ENCODE measurements around the gene HS1BP3. TPM values are rescaled to one million over a fixed set of nuclear protein-coding genes. Genes with fewer than 3 reads are reported as not detected.
A peak's percentile ranks its signal among the peaks of the same experiment; 100 is the strongest.

The HS1BP3 gene
- total RNA-seq, 1 experiment from 2014 or later = 17.1 TPM

- Histone ChIP-seq H3K4me1 (ENCODE audit: control insufficient read depth in 1 of 2, insufficient read depth in 2 of 2, low read length in 2 of 2) (no peaks in the 10 kb centered on the region; a peak in 1 of 4 replicates), H2AFZ (ENCODE audit: low read depth, low read length, poor library complexity, severe bottlenecking) (no peak overlapping the region), H3K4me3 (replicated peaks in 1 of 2; ENCODE audit: low read depth in 1 of 2, low read length in 2 of 2) (no peak overlapping the region), H3K9me2 (ENCODE audit: insufficient read depth) (no peaks in the 10 kb centered on the region), H3K27ac (ENCODE audit: low read depth, low read length) (no peak overlapping the region), H3K79me2 (ENCODE audit: insufficient read depth, low read length) (no peaks in the 10 kb centered on the region), H3K27me3 (ENCODE audit: insufficient read depth, low read length) (no peaks in the 10 kb centered on the region), H3K9ac (ENCODE audit: low read length) (no peak overlapping the region), H4K20me1 (ENCODE audit: insufficient read depth) (no peaks in the 10 kb centered on the region), H3K9me3 (ENCODE audit: control insufficient read depth in 1 of 2, insufficient read depth in 1 of 2, low read depth in 1 of 2, low read length in 2 of 2) (no peaks in the 10 kb centered on the region), H3K4me2 (ENCODE audit: low read length) (no peak overlapping the region), H3K36me3 (ENCODE audit: control insufficient read depth in 1 of 2, insufficient read depth in 2 of 2, low read length in 2 of 2) (peaks cover 0 to 3% of the 10 kb centered on the region in 2 experiments; a peak in 1 of 4 replicates)
- TF ChIP-seq CTCF (IDR thresholded peaks at IDR 0.05 in 2 of 3, conservative IDR thresholded peaks at IDR 0.05 in 1 of 3; ENCODE audit: borderline replicate concordance in 1 of 3, insufficient read depth in 1 of 3, low read depth in 2 of 3, low read length in 2 of 3) = peak; percentile 86 to 96 (median 90)
- TF ChIP-seq RAD21 (IDR thresholded peaks at IDR 0.05; ENCODE audit: low read depth) = peak; percentile 94
- no peak for TF ChIP-seq EGR1 (IDR thresholded peaks at IDR 0.05; ENCODE audit: low read depth)
- TF ChIP-seq ZBTB33 (IDR thresholded peaks at IDR 0.05; ENCODE audit: extremely low read depth, insufficient replicate concordance, low read length) = no peak
- no peak for TF ChIP-seq REST (IDR thresholded peaks at IDR 0.05; ENCODE audit: low read depth)
- no peak for TF ChIP-seq ELF1 (IDR thresholded peaks at IDR 0.05; ENCODE audit: borderline replicate concordance, low read depth)
- TF ChIP-seq EZH2 (IDR thresholded peaks at IDR 0.05) = no peak
- TF ChIP-seq CBX3 (IDR thresholded peaks at IDR 0.05; ENCODE audit: low read depth) = no peak
- CTCF ChIA-PET = interaction anchor here (1.2 to 3.3 kb wide), 17 partner anchors 8 to 351 kb away, joined by 3 to 25 read pairs (median 7); partner anchors contain the start of genes HS1BP3 and RHOB
- peak; percentile 99 for ATAC-seq
- RAD21 ChIA-PET (ENCODE audit: low non-redundant PET in 1 of 2, low total read pairs in 2 of 2, uncharacterized antibody in 2 of 2, unreplicated experiment in 2 of 2) = interaction anchor here (0.6 to 1.8 kb wide), 5 partner anchors 200 to 246 kb away, joined by 3 to 10 read pairs (median 3); no protein-coding TSS in a partner anchor
- POLR2A ChIA-PET = interaction anchor here (0.8 to 2.9 kb wide), 3 partner anchors 195 to 201 kb away, joined by 3 to 19 read pairs (median 8); partner anchors contain the start of gene RHOB
- DNase-seq (ENCODE audit: low read depth, low spot score) = peak; percentile 16
- intact Hi-C loops (cut with micrococcal nuclease) = loop anchor here (1.0 to 5.0 kb wide), 4 partner anchors 199 to 685 kb away; no protein-coding TSS in a partner anchor
- BruUV-seq (replicated peaks) = no TSS peak
These were observed 8.6 kb downstream of the HS1BP3 start for GRCh38 chr2:20642055-20642971.

Measured in HCT116 (cell line).